Activated effector memory CD4-positive, alpha-beta T cell treated with Interleukin-2 at 50 U/mL for 16 hours (primary cell): Measurements from ENCODE around the gene ITGA11.

Experiments used
- DNase-seq: peaks from one replicate; pipeline ENCODE4 v3.0.0-alpha.2; 2020

ITGA11 gene

DNA sequence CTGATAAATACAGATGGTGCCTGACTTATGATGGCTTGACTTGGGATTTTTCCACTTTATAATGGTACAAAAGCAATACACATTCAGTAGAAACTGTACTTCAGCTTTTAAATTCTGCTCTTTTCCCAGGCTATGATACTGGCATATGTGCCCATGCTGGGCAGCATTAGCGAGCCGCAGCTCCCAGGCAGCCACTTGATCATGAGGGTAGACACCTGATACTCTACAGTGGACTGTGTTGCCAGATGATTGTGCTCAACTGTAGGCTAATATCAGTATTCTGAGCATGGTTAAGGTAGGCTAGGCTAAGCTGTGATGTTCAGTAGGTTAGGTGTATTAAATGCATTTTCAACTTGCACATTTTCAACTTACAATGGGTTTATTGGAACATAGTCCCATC lies 172.1 kb downstream of the ITGA11 start:
- no peak for DNase-seq

DNA sequence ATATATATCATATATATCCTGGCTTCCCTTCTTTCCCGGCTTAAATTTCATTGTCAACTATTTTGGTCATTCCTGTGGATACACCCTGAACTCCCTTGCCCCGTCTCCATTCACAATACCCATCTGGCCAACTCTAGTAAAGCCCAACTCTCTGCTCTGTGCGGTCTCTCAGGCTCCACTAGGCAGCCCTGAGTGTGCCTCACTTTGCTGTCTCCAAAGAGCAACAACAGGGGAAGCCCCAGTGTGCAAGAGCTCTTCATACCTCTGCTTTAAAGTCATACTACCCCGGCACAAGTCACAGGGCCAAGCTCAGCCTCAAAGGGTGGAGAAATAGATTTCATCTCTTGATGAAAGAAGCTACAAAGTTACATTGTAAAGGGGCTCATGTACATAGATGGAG lies 173.3 kb downstream of the ITGA11 start:
- DNase-seq: no peak

DNA sequence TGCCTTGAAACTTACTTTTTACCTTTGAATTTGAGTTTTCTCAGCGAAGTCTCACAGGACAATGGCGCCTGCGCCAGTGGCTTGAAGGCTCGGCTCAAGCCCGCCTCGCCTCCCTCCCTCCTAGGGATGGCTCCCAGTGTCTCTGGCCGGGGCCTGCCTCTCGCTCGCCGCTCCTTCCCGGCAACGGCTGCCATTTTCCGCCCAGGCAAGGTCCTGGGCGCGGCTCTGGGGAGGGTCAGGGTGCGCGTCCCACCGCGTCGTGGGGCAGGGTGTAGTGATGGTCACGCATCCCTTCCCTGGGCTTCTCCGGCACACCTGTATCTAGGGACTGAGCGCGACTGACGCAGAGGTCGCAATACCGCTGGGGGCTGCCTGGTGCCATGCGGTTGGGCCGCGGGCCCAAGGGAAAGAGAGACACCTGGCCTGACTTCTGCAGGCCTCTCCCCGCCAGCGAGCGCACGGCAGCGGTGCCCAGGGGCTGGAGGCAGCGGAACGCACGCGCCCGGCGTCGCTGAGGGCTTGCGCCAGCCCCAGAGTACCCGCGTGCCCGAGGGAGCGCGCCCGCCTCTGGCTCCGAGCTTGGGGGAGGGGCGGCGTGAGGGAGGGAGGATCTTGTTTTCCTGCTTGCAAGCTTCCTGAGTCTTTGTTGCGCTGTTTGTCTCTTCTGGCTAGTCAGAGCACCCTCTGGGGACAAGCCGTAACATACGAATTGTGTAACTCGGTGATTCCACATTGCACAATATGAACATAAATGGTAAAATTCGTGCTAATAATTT lies 175.1 kb downstream of the ITGA11 start:
- peak; percentile 58 for DNase-seq

DNA sequence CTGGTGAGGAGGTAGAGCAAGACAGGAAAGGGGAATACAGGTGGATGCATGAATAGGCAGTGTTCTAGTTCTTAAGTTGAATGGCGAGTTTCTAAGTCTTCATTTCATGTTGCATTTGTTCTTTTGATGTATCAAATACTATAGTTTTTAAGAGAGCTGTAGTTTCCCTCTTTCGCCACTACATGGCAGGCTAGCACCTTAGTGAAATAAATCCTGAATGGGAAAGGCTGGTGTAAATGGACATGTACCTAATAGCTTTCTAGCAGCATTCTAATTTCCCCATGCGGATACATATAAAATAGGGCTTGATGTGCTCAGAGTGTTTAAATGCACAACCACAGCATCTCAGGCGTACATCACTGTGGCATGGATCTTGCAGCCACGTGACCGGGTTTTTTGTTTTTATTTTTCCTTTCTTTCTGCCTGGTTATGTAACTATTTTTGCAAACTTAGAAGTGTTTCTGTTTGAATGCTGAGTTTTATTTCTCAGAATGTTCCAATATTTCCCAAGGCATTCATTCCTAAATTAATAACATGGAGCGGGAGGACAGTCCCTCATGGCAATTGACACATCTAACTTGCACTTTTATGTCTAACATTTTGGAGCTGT lies 178.9 kb downstream of the ITGA11 start:
- DNase-seq: no peak

DNA sequence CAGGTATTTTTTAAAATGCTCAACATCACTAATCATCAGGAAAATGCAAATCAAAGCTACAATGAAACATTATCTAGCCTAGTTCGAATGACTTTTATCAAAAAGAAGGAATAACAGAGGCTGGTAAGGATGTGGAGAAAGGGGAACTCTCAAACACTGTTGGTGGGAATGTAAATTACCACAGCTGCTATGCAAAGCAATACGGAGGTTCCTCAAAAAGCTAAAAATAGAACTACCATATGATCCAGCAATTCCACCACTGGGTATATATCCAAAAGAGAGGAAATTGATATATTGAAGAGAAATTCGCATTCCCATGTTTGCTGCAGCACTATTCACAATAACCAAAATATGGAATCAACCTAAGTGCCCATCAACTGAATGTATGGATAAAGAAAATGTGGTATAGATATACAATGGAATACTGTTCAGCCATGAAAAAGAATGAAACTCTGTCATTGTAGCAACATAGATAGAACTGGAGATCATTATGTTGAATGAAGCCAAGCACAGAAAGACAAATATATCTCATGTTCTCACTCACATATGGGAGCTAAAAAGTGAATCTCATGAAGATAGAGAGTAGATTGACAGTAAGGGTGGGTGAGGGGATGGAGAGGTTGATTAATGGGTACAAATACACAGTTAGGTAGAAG lies 182.8 kb downstream of the ITGA11 start:
- DNase-seq: no peak
